H9 (cell line): ENCODE results near the gene ZBP1. TPM values are rescaled to one million over a fixed set of nuclear protein-coding genes. Genes with fewer than 3 reads are reported as not detected.

ENCODE experiments used
- DNase-seq: peaks from one replicate; pipeline ENCODE4 v3.0.0-alpha.2; 2017
- H2AFZ ChIP-seq: one replicate; pipeline ENCODE4 v1.6.1; 2013; ENCODE audit warnings: mild to moderate bottlenecking, low read length, control low read depth, moderate library complexity
- H2AK5ac ChIP-seq: 2 replicates; pipeline ENCODE4 v1.6.1; 2013; ENCODE audit warnings: low read length, control low read depth, mixed read lengths; ENCODE audit not compliant: insufficient read length
- H2BK120ac ChIP-seq: one replicate; pipeline ENCODE4 v1.6.1; 2013; ENCODE audit warnings: low read depth, mild to moderate bottlenecking, low read length, control low read depth, inconsistent platforms; ENCODE audit not compliant: poor library complexity, severe bottlenecking
- H2BK12ac ChIP-seq: 2 replicates; pipeline ENCODE4 v1.6.1; 2013; ENCODE audit warnings: low read length, control low read depth, mixed read lengths, low read depth; ENCODE audit not compliant: insufficient read length
- H2BK15ac ChIP-seq: 2 replicates; pipeline ENCODE4 v1.6.1; 2013; ENCODE audit warnings: low read depth, low read length, control low read depth
- H2BK20ac ChIP-seq: one replicate; pipeline ENCODE4 v1.6.1; 2013; ENCODE audit warnings: low read depth, mild to moderate bottlenecking, low read length, control low read depth, inconsistent platforms; ENCODE audit not compliant: poor library complexity, severe bottlenecking
- H2BK5ac ChIP-seq: 2 replicates; pipeline ENCODE4 v1.6.1; 2013; ENCODE audit warnings: low read length, control low read depth, mixed read lengths; ENCODE audit not compliant: insufficient read length
- H3K14ac ChIP-seq: 2 replicates; pipeline ENCODE4 v1.6.1; 2013; ENCODE audit warnings: low read length, control low read depth; ENCODE audit not compliant: insufficient read depth
- H3K18ac ChIP-seq: 2 replicates; pipeline ENCODE4 v1.6.1; 2013; ENCODE audit warnings: low read depth, mild to moderate bottlenecking, mixed read lengths, low read length, control low read depth; ENCODE audit not compliant: insufficient read length
- H3K23ac ChIP-seq: 2 replicates; pipeline ENCODE4 v1.6.1; 2013; ENCODE audit warnings: low read length, control low read depth, mixed read lengths, low read depth; ENCODE audit not compliant: insufficient read length
- H3K23me2 ChIP-seq: 2 replicates; pipeline ENCODE4 v1.6.1; 2013; ENCODE audit warnings: low read depth, mild to moderate bottlenecking, mixed read lengths, low read length, control low read depth; ENCODE audit not compliant: insufficient read length, poor library complexity, severe bottlenecking
- H3K27ac ChIP-seq: 2 replicates; pipeline ENCODE4 v1.5.1; 2013; ENCODE audit warnings: low read length, control low read depth, mixed read lengths, low read depth; ENCODE audit not compliant: insufficient read length
- H3K27me3 ChIP-seq: 2 replicates; pipeline ENCODE4 v1.6.1; 2013; ENCODE audit warnings: low read length, control low read depth, inconsistent platforms; ENCODE audit not compliant: insufficient read depth
- H3K4ac ChIP-seq: 2 replicates; pipeline ENCODE4 v1.6.1; 2013; ENCODE audit warnings: low read depth, mild to moderate bottlenecking, control low read depth, inconsistent platforms, low read length, moderate library complexity
- H3K4me1 ChIP-seq: 2 replicates; pipeline ENCODE4 v1.6.1; 2013; ENCODE audit warnings: low read length, control low read depth, inconsistent platforms; ENCODE audit not compliant: insufficient read depth
- H3K4me2 ChIP-seq: 2 replicates; pipeline ENCODE4 v1.6.1; 2013; ENCODE audit warnings: low read length, control low read depth, mixed read lengths; ENCODE audit not compliant: insufficient read length, insufficient read depth
- H3K56ac ChIP-seq: 2 replicates; pipeline ENCODE4 v1.6.1; 2013; ENCODE audit warnings: low read depth, mild to moderate bottlenecking, mixed read lengths, low read length, control low read depth; ENCODE audit not compliant: insufficient read length
- H3K79me1 ChIP-seq: 2 replicates; pipeline ENCODE4 v1.6.1; 2013; ENCODE audit warnings: low read depth, mild to moderate bottlenecking, moderate library complexity, low read length, control low read depth, inconsistent platforms; ENCODE audit not compliant: insufficient read depth, poor library complexity, severe bottlenecking
- H3K79me2 ChIP-seq: 2 replicates; pipeline ENCODE4 v1.6.1; 2013; ENCODE audit warnings: low read length, control low read depth, inconsistent platforms; ENCODE audit not compliant: insufficient read depth
- H3K9ac ChIP-seq: 2 replicates; pipeline ENCODE4 v1.6.1; 2013; ENCODE audit warnings: low read length, control low read depth, mixed read lengths; ENCODE audit not compliant: insufficient read length; ENCODE audit errors: extremely low read depth
- H3K9me3 ChIP-seq: one replicate; pipeline ENCODE4 v1.6.1; 2013; ENCODE audit warnings: low read depth, low read length, inconsistent platforms; ENCODE audit not compliant: control insufficient read depth
- H3T11ph ChIP-seq: one replicate; pipeline ENCODE4 v1.6.1; 2013; ENCODE audit warnings: mild to moderate bottlenecking, low read length, control low read depth, inconsistent platforms
- H4K20me1 ChIP-seq: one replicate; pipeline ENCODE4 v1.6.1; 2013; ENCODE audit not compliant: control insufficient read depth, insufficient read length, insufficient read depth
- H4K5ac ChIP-seq: 2 replicates; pipeline ENCODE4 v1.6.1; 2013; ENCODE audit warnings: low read depth, mild to moderate bottlenecking, mixed read lengths, low read length, control low read depth; ENCODE audit not compliant: insufficient read length
- H4K8ac ChIP-seq: replicated peaks from 2 replicates; pipeline ENCODE4 v1.6.1; 2013; ENCODE audit warnings: low read length, control low read depth, mixed read lengths, low read depth; ENCODE audit not compliant: insufficient read length
- H4K91ac ChIP-seq: 2 replicates; pipeline ENCODE4 v1.6.1; 2013; ENCODE audit warnings: low read depth, mild to moderate bottlenecking, moderate library complexity, mixed read lengths, low read length, control low read depth; ENCODE audit not compliant: insufficient read length
- H3K27ac Mint-ChIP-seq, 3 experiments: 2 replicates in 2 of 3; 3 replicates in 1 of 3; pipeline ENCODE4 v1.8.0; 2020 to 2021; ENCODE audit warnings: mixed read lengths in 3 of 3, mild to moderate bottlenecking in 1 of 3, moderate library complexity in 1 of 3
- H3K27me3 Mint-ChIP-seq: 2 replicates; pipeline ENCODE4 v1.8.0; 2021; ENCODE audit warnings: low read depth, mild to moderate bottlenecking, moderate library complexity, mixed read lengths
- H3K36me3 Mint-ChIP-seq, 3 experiments: 2 replicates in 2 of 3; 3 replicates in 1 of 3; pipeline ENCODE4 v1.8.0; 2020 to 2021; ENCODE audit warnings: low read depth in 3 of 3, mixed read lengths in 3 of 3; ENCODE audit not compliant: insufficient read depth in 1 of 3
- H3K4me1 Mint-ChIP-seq, 2 experiments: 2 replicates each; pipeline ENCODE4 v1.8.0; 2020; ENCODE audit warnings: mixed read lengths in 2 of 2
- H3K4me3 Mint-ChIP-seq, 2 experiments: 2 replicates in 1 of 2; 3 replicates in 1 of 2; pipeline ENCODE4 v1.8.0; 2020 to 2021; ENCODE audit warnings: mild to moderate bottlenecking in 2 of 2, mixed read lengths in 2 of 2, moderate library complexity in 1 of 2
- H3K9me3 Mint-ChIP-seq, 2 experiments: 2 replicates in 1 of 2; 3 replicates in 1 of 2; pipeline ENCODE4 v1.8.0; 2020; ENCODE audit warnings: mild to moderate bottlenecking in 2 of 2, mixed read lengths in 2 of 2, moderate library complexity in 1 of 2
- CTCF ChIP-seq: fragments of 200-600 bp; sonication (generic); conservative IDR thresholded peaks from 3 replicates; pipeline ENCODE4 v1.8.0; 2021; ENCODE audit warnings: antibody characterized with exemption, mild to moderate bottlenecking
- WGBS: extraction: QIAGEN DNeasy Blood & Tissue Kit; methylation state at CpG from one replicate; pipeline ENCODE4 v1.1.7; 2013; ENCODE audit warnings: missing lambda C conversion rate, low lambda C conversion rate, mixed read lengths; ENCODE audit not compliant: insufficient read length; ENCODE audit errors: extremely low coverage; 5-methylcytosine and 5-hydroxymethylcytosine counted together
- total RNA-seq: library from RNA; stranded (reverse); gene quantifications from 2 replicates; pipeline ENCODE4 v1.2.1, GENCODE V29; 2021

Gene ZBP1
- total RNA-seq, 1 experiment from 2014 or later: not detected

- no peak overlapping the region for H3K56ac ChIP-seq
- H3K18ac ChIP-seq: no peak overlapping the region
- no peak overlapping the region for H3K4me2 ChIP-seq
- H3K79me2 ChIP-seq: peaks cover 8% of the 10 kb centered on the region; the same call in 1 of the 2 replicates
- H3K27me3 Mint-ChIP-seq: no peaks in the 10 kb centered on the region
- WGBS: no CpG with 5 or more reads among the region's 31 CpGs
- H4K91ac ChIP-seq: no peak overlapping the region
- peak; percentile 22 for DNase-seq
- no peaks in the 10 kb centered on the region for H3K27me3 ChIP-seq
- no peak overlapping the region for H2BK5ac ChIP-seq
- no peak overlapping the region for H3K4ac ChIP-seq
- no peaks in the 10 kb centered on the region for H3K9me3 ChIP-seq
- no peak overlapping the region for H3K27ac ChIP-seq
- no peak overlapping the region for H3K23ac ChIP-seq
- TF ChIP-seq CTCF: no peak
- H2BK15ac ChIP-seq: no peak overlapping the region
- no peak overlapping the region for H2AFZ ChIP-seq
- H4K20me1 ChIP-seq: no peaks in the 10 kb centered on the region
- no peak overlapping the region for H3K4me3 Mint-ChIP-seq
- no peak overlapping the region for H2BK20ac ChIP-seq
- H2AK5ac ChIP-seq: no peak overlapping the region
- H3K79me1 ChIP-seq: no peaks in the 10 kb centered on the region
- H2BK120ac ChIP-seq: no peak overlapping the region
- no peaks in the 10 kb centered on the region for H3K23me2 ChIP-seq
- no peaks in the 10 kb centered on the region for H3K9me3 Mint-ChIP-seq
- peak overlapping the region in 2 of 3 experiments; percentile 21 to 97; a peak in 4 of 7 replicates for H3K27ac Mint-ChIP-seq
- no peak overlapping the region for H4K5ac ChIP-seq
- H4K8ac ChIP-seq: no peak overlapping the region
- peaks cover 19 to 26% of the 10 kb centered on the region in 2 experiments for H3K4me1 Mint-ChIP-seq
- H3K9ac ChIP-seq: no peak overlapping the region
- H3T11ph ChIP-seq: no peak overlapping the region
- H3K36me3 Mint-ChIP-seq: peaks cover 12 to 27% (median 22%) of the 10 kb centered on the region in 3 experiments
- no peak overlapping the region for H2BK12ac ChIP-seq
- H3K4me1 ChIP-seq: no peaks in the 10 kb centered on the region
- H3K14ac ChIP-seq: no peak overlapping the region; the same call in 1 of the 2 replicates
Measured at GRCh38 chr20:57660922-57661745, 40.9 kb upstream of the ZBP1 start.
